Measurements from ENCODE around the gene RYR3. TPM values are rescaled to one million over a fixed set of nuclear protein-coding genes. Genes with fewer than 3 reads are reported as not detected.

RYR3 gene
- total RNA-seq, 2 experiments from 2014 or later, result not detected

- H3K27ac Mint-ChIP-seq, result no peak overlapping the region
- DNase-seq (no peak), ATAC-seq (no peak)
- ChIA-PET CTCF (no interaction called here), POLR2A (no interaction called here)
- intact Hi-C loops (cut with micrococcal nuclease), result no loop called here
- no peaks in the 10 kb centered on the region for H3K36me3 Mint-ChIP-seq (ENCODE audit: low read depth)
- H3K27me3 Mint-ChIP-seq, result peaks cover 18% of the 10 kb centered on the region
- no peaks in the 10 kb centered on the region for H3K4me1 Mint-ChIP-seq (ENCODE audit: low read depth)
- no peaks in the 10 kb centered on the region for H3K9me3 Mint-ChIP-seq
- no peak overlapping the region for H3K4me3 Mint-ChIP-seq
- no peak for TF ChIP-seq CTCF (IDR thresholded peaks at IDR 0.05)
Measured at GRCh38 chr15:33678602-33679001, 367.8 kb downstream of the RYR3 start.

- H3K9me3 Mint-ChIP-seq, result no peaks in the 10 kb centered on the region
- no peak for TF ChIP-seq CTCF (IDR thresholded peaks at IDR 0.05)
- CTCF ChIA-PET, result interaction anchor here (0.7 kb wide), 1 partner anchor 130 kb away, joined by 3 read pairs; no protein-coding TSS in a partner anchor
- DNase-seq (no peak), ATAC-seq (no peak)
- intact Hi-C loops (cut with micrococcal nuclease), result no loop called here
- H3K4me1 Mint-ChIP-seq (ENCODE audit: low read depth), result no peaks in the 10 kb centered on the region
- H3K27me3 Mint-ChIP-seq, result peaks cover 16% of the 10 kb centered on the region
- POLR2A ChIA-PET, result no interaction called here
- no peak overlapping the region for H3K27ac Mint-ChIP-seq
- no peaks in the 10 kb centered on the region for H3K36me3 Mint-ChIP-seq (ENCODE audit: low read depth)
- H3K4me3 Mint-ChIP-seq, result no peak overlapping the region
Measured at GRCh38 chr15:33679061-33679460, 368.3 kb downstream of the RYR3 start.

GRCh38 chr15:33680336-33680735 is 369.6 kb downstream of the RYR3 start:
- Mint-ChIP-seq H3K36me3 (ENCODE audit: low read depth) (no peaks in the 10 kb centered on the region), H3K9me3 (no peaks in the 10 kb centered on the region), H3K27me3 (peaks cover 15% of the 10 kb centered on the region), H3K4me3 (no peak overlapping the region), H3K27ac (no peak overlapping the region), H3K4me1 (ENCODE audit: low read depth) (no peaks in the 10 kb centered on the region)
- intact Hi-C loops (cut with micrococcal nuclease), result no loop called here
- CTCF ChIA-PET, result interaction anchor here (1.2 kb wide), 1 partner anchor 20 kb away, joined by 5 read pairs; no protein-coding TSS in a partner anchor
- ATAC-seq (no peak), DNase-seq (no peak)
- TF ChIP-seq CTCF (IDR thresholded peaks at IDR 0.05), result no peak
- POLR2A ChIA-PET, result no interaction called here

GRCh38 chr15:33693166-33693800 is 382.5 kb downstream of the RYR3 start:
- DNase-seq, result no peak
- POLR2A ChIA-PET, result no interaction called here

More at GRCh38 chr15:33693166-33693800, 382.5 kb downstream of the RYR3 start:
- H3K27me3 Mint-ChIP-seq, result no peaks in the 10 kb centered on the region
- CTCF ChIA-PET, result interaction anchor here (1.6 kb wide), 1 partner anchor 7 kb away, joined by 6 read pairs; no protein-coding TSS in a partner anchor
- H3K9me3 Mint-ChIP-seq, result no peaks in the 10 kb centered on the region
- ATAC-seq, result no peak
- H3K36me3 Mint-ChIP-seq (ENCODE audit: low read depth), result no peaks in the 10 kb centered on the region
- H3K4me1 Mint-ChIP-seq (ENCODE audit: low read depth), result no peaks in the 10 kb centered on the region
- TF ChIP-seq CTCF (IDR thresholded peaks at IDR 0.05), result no peak
- intact Hi-C loops (cut with micrococcal nuclease), result no loop called here
- H3K4me3 Mint-ChIP-seq, result no peak overlapping the region
- H3K27ac Mint-ChIP-seq, result no peak overlapping the region
